ENCODE data around the gene DBT. TPM values are rescaled to one million over a fixed set of nuclear protein-coding genes. Genes with fewer than 3 reads are reported as not detected.

The DBT gene
- polyA plus RNA-seq, 1 of the 3 experiments (the other 2 are of a cell fraction): 2.0 TPM

GRCh38 chr1:100177295-100178041 lies 72.2 kb downstream of the DBT start:
- H3K27ac ChIP-seq (ENCODE audit: low read depth in 2 of 2, low read length in 1 of 2): no peak overlapping the region
- DNase-seq: no peak
- POLR2A ChIA-PET: no interaction called here
- CTCF ChIA-PET: interaction anchor here (1.2 kb wide), 1 partner anchor 13 kb away, joined by 3 read pairs; no protein-coding TSS in a partner anchor
- no peak for TF ChIP-seq EP300 (IDR thresholded peaks at IDR 0.05; ENCODE audit: borderline replicate concordance in 1 of 2, low read depth in 1 of 2, low read length in 1 of 2)
- TF ChIP-seq MAX (IDR thresholded peaks at IDR 0.05; ENCODE audit: low read depth): no peak
- TF ChIP-seq NRF1 (IDR thresholded peaks at IDR 0.05; ENCODE audit: low read depth, low read length): no peak
- no peak for TF ChIP-seq USF2 (IDR thresholded peaks at IDR 0.05; ENCODE audit: borderline replicate concordance, low read depth, low read length)
- TF ChIP-seq FOXJ3 (CRISPR knock-in tag; IDR thresholded peaks at IDR 0.05): no peak
- no peak for TF ChIP-seq RXRA (IDR thresholded peaks at IDR 0.05; ENCODE audit: borderline replicate concordance, low read depth)
- TF ChIP-seq FOSL2 (IDR thresholded peaks at IDR 0.05; ENCODE audit: borderline replicate concordance, low read depth): no peak
- TF ChIP-seq GABPA (IDR thresholded peaks at IDR 0.05; ENCODE audit: low read depth): no peak
- TF ChIP-seq NFIC (IDR thresholded peaks at IDR 0.05; ENCODE audit: borderline replicate concordance): no peak
- TF ChIP-seq MEF2A (IDR thresholded peaks at IDR 0.05; ENCODE audit: borderline replicate concordance, low read depth): no peak
- no peak for TF ChIP-seq TCF12 (IDR thresholded peaks at IDR 0.05)
- no peak for TF ChIP-seq CHD2 (IDR thresholded peaks at IDR 0.05; ENCODE audit: low read length, partially characterized antibody)
- no peak overlapping the region for H3K9ac ChIP-seq
- H2AFZ ChIP-seq (ENCODE audit: low read depth): no peak overlapping the region
- no peaks in the 10 kb centered on the region for H3K9me2 ChIP-seq
- H3F3A ChIP-seq (replicated peaks; ENCODE audit: insufficient read depth): no peaks in the 10 kb centered on the region
- no peaks in the 10 kb centered on the region for H3K36me3 ChIP-seq (replicated peaks in 1 of 2; ENCODE audit: control insufficient read depth in 1 of 2, insufficient read depth in 2 of 2, low read length in 1 of 2)
- no peak overlapping the region for H3K4me2 ChIP-seq
- H4K20me1 ChIP-seq (ENCODE audit: insufficient read depth): no peaks in the 10 kb centered on the region
- no peaks in the 10 kb centered on the region for H3K79me2 ChIP-seq (ENCODE audit: insufficient read depth)
- no peaks in the 10 kb centered on the region for H3K9me3 ChIP-seq
- WGBS (ENCODE audit: low lambda C conversion rate): 89% methylated on average over 4 of the region's 4 CpGs
- no peak overlapping the region for H3K4me3 ChIP-seq (ENCODE audit: low read depth in 2 of 2, low read length in 1 of 2)
- no peaks in the 10 kb centered on the region for H3K4me1 ChIP-seq (ENCODE audit: control insufficient read depth in 1 of 2, insufficient read depth in 2 of 2, low read depth in 1 of 2, low read length in 1 of 2)
- H3K27me3 ChIP-seq (ENCODE audit: insufficient read depth): no peaks in the 10 kb centered on the region

GRCh38 chr1:100168051-100168450 lies 81.6 kb downstream of the DBT start:
- WGBS (ENCODE audit: low lambda C conversion rate): 98% methylated on average over 2 of the region's 2 CpGs
- Histone ChIP-seq H3K79me2 (ENCODE audit: insufficient read depth) (no peaks in the 10 kb centered on the region), H2AFZ (ENCODE audit: low read depth) (no peak overlapping the region), H4K20me1 (ENCODE audit: insufficient read depth) (no peaks in the 10 kb centered on the region), H3F3A (replicated peaks; ENCODE audit: insufficient read depth) (no peaks in the 10 kb centered on the region), H3K27me3 (ENCODE audit: insufficient read depth) (no peaks in the 10 kb centered on the region), H3K4me1 (ENCODE audit: control insufficient read depth in 1 of 2, insufficient read depth in 2 of 2, low read depth in 1 of 2, low read length in 1 of 2) (no peaks in the 10 kb centered on the region), H3K9me2 (no peaks in the 10 kb centered on the region), H3K9me3 (no peaks in the 10 kb centered on the region), H3K9ac (no peak overlapping the region), H3K4me2 (no peak overlapping the region), H3K4me3 (ENCODE audit: low read depth in 2 of 2, low read length in 1 of 2) (no peak overlapping the region), H3K36me3 (replicated peaks in 1 of 2; ENCODE audit: control insufficient read depth in 1 of 2, insufficient read depth in 2 of 2, low read length in 1 of 2) (no peaks in the 10 kb centered on the region), H3K27ac (ENCODE audit: low read depth in 2 of 2, low read length in 1 of 2) (no peak overlapping the region)
- POLR2A ChIA-PET: no interaction called here
- TF ChIP-seq TCF12 (IDR thresholded peaks at IDR 0.05) (no peak), MEF2A (IDR thresholded peaks at IDR 0.05; ENCODE audit: borderline replicate concordance, low read depth) (no peak), EZH2phosphoT487 (IDR thresholded peaks at IDR 0.05; ENCODE audit: borderline replicate concordance, low read depth) (no peak), RFX5 (IDR thresholded peaks at IDR 0.05; ENCODE audit: low read length) (no peak), USF2 (IDR thresholded peaks at IDR 0.05; ENCODE audit: borderline replicate concordance, low read depth, low read length) (no peak), SMC3 (IDR thresholded peaks at IDR 0.05; ENCODE audit: low read depth, low read length) (no peak), YY1 (IDR thresholded peaks at IDR 0.05; ENCODE audit: low read depth) (no peak), ZBTB33 (IDR thresholded peaks at IDR 0.05; ENCODE audit: borderline replicate concordance, low read depth) (no peak), IRF3 (IDR thresholded peaks at IDR 0.05; ENCODE audit: low read depth, low read length) (no peak), ELF1 (IDR thresholded peaks at IDR 0.05) (no peak), GABPA (IDR thresholded peaks at IDR 0.05; ENCODE audit: low read depth) (no peak), NFIC (IDR thresholded peaks at IDR 0.05; ENCODE audit: borderline replicate concordance) (no peak), RAD21 (IDR thresholded peaks at IDR 0.05; ENCODE audit: low read length) (no peak), EP300 (IDR thresholded peaks at IDR 0.05; ENCODE audit: borderline replicate concordance in 1 of 2, low read depth in 1 of 2, low read length in 1 of 2) (no peak), GATA2 (CRISPR knock-in tag; IDR thresholded peaks at IDR 0.05) (no peak)
- CTCF ChIA-PET: interaction anchor here (0.7 kb wide), 1 partner anchor 531 kb away, joined by 3 read pairs; no protein-coding TSS in a partner anchor
- no peak for DNase-seq

All from SK-N-SH (cell line).